Adrenal gland (tissue), 5 donors: ENCODE data around the gene KRT16.

ENCODE experiments used
- POLR2A ChIP-seq, 2 donors: fragments of 450-650 bp; IDR thresholded peaks; one replicate each; pipeline ENCODE4 v1.6.1; 2017; ENCODE audit warnings: antibody characterized with exemption in 2 of 2, mild to moderate bottlenecking in 2 of 2, moderate library complexity in 1 of 2
- TF ChIP-seq, protein P1 (sequence below), 6 experiments: fragments of 450-650 bp in 4 of 6; fragments of 200-600 bp in 2 of 6; sonication (generic) in 1 of 6; IDR thresholded peaks; 1 replicate in 5 of 6; 2 replicates in 1 of 6; pipeline versions ENCODE4 v1.5.1 to v1.8.0; 2016 to 2021; ENCODE audit warnings: antibody characterized with exemption in 6 of 6, mild to moderate bottlenecking in 2 of 6, moderate library complexity in 1 of 6
- donor health status: DM: no; HTN: no; CAD: no.

- TF ChIP-seq, protein P1, sequence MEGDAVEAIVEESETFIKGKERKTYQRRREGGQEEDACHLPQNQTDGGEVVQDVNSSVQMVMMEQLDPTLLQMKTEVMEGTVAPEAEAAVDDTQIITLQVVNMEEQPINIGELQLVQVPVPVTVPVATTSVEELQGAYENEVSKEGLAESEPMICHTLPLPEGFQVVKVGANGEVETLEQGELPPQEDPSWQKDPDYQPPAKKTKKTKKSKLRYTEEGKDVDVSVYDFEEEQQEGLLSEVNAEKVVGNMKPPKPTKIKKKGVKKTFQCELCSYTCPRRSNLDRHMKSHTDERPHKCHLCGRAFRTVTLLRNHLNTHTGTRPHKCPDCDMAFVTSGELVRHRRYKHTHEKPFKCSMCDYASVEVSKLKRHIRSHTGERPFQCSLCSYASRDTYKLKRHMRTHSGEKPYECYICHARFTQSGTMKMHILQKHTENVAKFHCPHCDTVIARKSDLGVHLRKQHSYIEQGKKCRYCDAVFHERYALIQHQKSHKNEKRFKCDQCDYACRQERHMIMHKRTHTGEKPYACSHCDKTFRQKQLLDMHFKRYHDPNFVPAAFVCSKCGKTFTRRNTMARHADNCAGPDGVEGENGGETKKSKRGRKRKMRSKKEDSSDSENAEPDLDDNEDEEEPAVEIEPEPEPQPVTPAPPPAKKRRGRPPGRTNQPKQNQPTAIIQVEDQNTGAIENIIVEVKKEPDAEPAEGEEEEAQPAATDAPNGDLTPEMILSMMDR (IDR thresholded peaks at IDR 0.05) = no peak
- no peak for TF ChIP-seq POLR2A (IDR thresholded peaks at IDR 0.05)
Measured at GRCh38 chr17:41602524-41602923, 10.0 kb downstream of the KRT16 start.
